GM21576 (cell line): ENCODE data around the gene SLC52A3.

Experiments
- ATAC-seq: cut with Tn5 transposase; IDR thresholded peaks from one replicate; pipeline ENCODE4 v1.9.1; 2021; ENCODE audit warnings: mild to moderate bottlenecking, moderate library complexity; ENCODE audit not compliant: unreplicated experiment

Gene SLC52A3

DNA sequence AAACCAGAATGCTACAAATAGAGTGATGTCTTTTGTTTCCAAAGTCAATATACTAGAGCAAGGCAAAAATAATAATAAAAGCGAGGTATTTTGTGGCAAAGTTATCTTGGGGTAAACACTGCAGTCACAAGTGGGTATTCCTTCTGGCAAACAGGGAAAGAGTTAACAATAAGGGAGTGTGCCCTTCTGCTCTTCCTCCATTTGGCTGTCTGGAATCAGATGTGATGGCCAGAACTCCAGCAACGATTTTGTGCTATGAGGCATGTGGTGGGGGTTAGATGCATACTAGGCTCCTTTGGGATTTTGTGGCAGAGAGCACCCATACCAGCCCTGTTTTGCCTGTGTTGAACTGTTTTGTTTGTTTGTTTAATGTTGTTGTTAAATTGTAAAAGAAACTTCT lies 2.4 kb upstream of the SLC52A3 start:
- no peak for ATAC-seq

GRCh38 chr20:766906-767305 lies 1.4 kb downstream of the SLC52A3 start:
- no peak for ATAC-seq

- no peak for ATAC-seq
Measured at GRCh38 chr20:764255-764654, 4.0 kb downstream of the SLC52A3 start.

DNA sequence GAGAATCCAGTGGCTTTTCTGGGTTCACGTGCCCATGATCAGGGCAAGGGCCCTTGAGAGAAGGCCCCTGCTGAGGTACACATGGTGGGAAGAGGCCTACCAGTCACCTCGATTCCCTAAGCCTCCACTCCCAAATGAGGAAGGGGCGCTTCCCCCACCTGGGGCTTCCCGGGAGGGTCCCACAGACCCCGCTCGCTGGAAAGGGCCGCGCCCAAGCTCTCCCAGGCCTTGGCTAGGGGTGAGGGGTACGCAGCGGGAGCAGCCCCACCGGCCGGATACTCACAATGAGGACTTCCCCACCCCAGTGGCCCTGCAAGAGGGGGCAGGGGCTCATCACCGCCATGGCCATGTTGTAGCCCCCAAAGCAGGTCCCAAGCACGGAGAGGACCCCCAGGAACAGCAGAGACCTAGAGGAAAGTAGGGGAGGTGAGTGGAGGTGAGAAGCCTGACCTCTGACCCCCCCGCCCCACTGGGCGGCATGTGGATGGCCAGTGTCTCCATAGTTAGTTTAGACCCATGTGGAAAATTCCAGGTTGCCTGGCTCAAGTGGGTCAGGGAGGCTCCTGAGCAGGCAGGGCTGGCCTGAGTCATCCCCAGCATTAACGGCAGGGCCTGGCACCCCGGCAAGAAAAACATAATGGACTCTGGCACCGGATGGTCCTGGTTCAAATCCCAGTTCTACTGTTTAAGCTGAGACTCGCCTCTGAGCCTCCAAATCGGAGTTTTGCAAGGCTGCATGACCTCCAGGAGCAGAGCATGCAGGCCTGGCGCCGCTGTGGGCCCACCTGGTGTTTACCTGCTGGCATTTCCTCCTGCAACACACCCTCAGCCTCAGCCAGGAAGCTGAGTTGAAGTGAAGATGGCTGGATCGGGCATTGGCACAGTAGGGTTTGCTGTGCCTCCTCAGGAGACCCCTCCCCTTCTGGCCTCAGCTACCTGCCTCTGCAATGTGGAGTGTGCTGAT lies 6.6 kb downstream of the SLC52A3 start:
- no peak for ATAC-seq

DNA sequence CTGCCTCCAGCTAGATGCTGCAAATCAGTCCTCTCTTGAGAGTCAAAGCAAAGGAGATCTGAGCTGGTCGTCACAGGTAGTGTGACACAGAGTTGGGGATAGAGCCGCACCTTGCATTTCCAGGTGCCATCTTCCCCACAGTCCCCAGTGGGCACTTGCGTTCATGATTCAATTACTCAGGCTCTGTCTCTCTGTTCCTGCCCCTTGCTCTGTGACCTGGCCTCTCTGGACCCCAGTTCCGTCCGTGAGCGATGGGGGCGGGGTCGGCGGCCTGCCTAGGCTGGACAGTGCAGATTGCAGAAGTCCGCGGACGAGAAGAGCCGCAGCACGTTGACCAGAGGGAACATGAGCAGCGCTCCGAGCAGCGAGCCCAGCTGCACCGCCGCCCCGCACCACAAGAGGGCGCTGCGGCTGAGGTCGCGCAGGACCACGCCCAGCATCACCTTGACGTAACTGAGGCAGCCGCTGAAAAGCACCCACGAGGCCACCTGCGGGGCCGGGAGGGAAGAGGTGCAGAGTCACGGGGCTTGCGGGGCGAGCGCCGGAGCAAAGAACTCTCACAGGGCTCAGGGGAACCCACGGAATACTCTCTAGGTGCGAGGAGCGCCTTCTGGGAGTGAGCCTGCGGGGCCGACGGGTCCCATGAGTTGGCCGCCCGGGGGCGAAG lies 7.4 kb downstream of the SLC52A3 start:
- ATAC-seq: no peak

- no peak for ATAC-seq
Measured at GRCh38 chr20:757506-757905, 10.8 kb downstream of the SLC52A3 start.

GRCh38 chr20:755941-756340 lies 12.4 kb downstream of the SLC52A3 start:
- no peak for ATAC-seq

DNA sequence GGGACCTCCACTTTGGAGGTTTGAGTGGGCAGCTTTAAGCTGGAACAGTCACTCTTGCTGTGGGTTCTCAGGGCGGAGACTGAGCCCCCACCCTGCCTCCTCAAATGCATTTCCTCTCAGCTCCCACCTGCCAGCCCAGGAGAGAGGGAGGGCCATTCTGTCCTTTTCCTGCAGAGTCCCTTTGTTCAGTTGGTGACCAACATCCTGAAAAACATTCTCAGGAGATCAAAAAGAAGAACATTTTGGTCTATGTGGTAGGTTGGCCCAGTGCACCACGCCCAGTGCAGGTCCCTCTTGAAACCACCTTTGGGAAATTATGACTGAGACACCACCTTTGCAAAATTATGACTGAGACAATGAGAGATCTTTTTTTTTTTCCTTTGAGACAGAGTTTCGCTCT lies 13.4 kb downstream of the SLC52A3 start:
- no peak for ATAC-seq

DNA sequence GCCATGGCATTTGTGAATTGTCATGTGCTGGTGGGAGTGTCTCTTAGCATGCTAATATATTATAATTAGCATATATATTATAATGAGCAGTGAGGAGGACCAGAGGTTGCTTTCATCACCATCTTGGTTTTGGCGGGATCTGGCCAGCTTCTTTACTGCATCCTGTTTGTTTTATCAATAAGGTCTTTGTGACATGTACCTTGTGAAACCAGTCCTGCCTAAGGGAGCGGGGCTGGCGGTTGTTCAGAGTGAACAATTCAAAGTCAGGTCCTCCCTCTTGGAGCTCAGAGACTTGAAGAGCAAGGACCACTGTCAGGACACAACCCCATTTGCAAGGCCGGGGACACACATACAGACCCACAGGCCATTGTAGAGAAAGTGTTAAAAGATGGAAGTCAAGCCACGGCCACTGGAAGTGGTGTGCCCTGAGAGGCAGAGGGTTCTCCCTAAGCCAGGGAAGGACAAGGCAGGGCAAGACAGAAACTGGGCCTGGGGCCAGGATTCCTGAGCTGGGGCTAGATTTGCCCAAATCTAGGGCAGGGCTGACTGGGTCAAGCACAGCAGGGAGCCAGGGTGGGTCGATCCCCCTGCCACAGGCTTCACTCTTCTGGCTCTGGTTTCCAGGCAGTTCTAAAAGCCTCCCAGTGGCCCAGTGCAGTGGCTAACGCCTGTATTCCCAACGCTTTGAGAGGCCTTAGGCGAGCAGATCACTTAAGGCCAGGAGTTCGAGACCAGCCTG lies 14.2 kb downstream of the SLC52A3 start:
- ATAC-seq: no peak

GRCh38 chr20:753136-753535 lies 15.2 kb downstream of the SLC52A3 start:
- ATAC-seq: no peak

DNA sequence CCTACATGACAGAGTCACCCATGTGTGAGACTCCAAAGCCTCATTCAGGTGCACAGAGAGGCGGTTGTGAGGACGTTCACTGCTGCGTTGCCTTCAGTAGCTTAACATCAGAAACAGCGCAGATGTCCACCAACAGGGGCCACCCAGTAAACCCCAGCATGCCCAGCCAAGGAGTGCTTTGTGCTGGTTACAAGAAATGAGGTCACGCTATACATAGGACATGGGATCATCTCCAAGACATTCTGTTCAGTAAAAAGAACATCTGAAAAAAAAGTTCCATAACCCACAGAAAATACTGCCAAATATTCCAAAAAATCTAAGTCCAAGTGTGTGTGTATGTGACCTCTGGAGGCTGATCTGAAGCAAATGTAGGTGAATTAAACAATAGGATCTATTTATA lies 16.0 kb downstream of the SLC52A3 start:
- ATAC-seq: no peak

DNA sequence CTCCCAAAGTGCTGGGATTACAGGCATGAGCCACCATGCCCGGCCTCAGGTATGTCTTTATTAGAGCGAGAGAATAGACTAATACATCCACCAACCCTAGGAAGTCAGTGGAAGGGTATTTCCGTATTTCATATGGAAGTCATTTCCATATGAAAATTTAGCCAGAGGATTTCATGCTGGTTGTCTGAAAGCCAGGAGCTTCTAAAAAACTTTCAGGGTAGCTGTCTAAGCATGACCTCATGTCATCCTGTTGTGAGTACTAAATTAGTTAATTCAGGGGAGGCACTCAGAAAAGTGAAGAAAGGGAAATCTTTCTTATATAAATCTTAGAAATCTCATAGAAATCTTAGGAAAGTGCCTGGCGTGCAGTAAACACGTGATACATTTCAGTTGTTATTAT lies 16.5 kb downstream of the SLC52A3 start:
- ATAC-seq: no peak

DNA sequence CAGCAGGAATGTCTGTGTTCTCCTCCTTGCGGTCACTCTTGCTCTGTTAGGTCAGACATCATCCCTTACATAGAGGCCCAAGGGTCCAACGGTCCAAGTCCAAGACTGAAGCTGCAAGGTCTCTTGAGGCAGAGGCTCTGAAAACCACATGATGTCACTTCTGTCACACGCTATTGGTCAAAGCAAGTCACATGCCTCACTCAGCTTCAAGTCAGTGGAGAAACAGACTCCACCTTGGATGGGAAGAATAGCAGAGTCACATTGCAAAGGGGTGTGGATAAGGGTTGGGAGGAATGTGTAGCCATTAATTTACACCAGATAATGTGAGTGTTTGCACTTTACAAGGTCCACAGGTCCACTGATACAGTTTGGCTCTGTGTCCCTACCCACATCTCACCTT lies 17.5 kb downstream of the SLC52A3 start:
- ATAC-seq: no peak

DNA sequence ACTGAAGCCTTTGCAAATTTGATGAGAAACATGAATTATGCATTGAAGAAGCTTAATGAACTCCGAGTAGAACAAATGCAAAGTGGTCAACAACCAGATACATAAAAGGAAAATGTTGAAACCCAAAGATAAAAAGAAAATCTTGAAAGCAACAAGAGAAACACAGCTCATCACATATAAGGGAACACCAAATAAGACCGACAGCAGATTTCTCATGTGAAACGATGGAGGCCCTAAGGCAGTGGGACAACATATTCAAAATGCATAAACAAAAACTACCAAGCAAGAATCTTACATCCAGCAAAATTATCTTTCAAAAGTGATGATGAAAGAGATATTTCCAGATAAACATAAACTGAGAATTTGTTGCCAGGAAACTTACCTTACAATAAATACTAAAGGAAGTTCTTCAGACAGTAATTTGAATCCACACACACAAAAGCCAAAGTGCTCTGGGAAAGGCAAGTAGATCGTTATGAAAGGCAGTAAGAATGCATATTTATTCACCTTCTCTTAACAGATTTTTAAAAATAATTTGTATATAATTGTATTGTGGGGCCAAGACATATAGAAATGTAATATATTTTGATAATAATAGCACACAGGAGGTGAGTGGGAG lies 22.5 kb downstream of the SLC52A3 start:
- ATAC-seq: no peak

- ATAC-seq: no peak
Measured at GRCh38 chr20:742156-742555, 26.1 kb downstream of the SLC52A3 start.

DNA sequence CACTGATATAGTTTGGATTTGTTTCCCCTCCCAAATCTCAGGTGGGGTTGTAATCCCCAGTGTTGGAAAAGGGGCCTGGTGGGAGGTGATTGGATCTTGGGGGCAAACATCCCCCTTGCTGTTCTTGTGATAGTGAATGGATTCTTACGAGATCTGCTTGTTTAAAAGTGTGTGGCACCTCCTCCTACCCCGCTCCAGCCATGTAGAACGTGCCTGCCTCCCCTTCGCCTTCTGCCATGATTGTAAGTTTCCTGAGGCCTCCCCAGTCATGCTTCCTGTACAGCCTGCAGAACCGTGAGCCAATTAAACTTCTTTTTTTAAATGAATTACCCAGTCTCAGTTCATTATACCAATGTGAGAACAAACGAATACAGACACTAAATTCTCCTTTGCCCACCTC lies 26.7 kb downstream of the SLC52A3 start:
- no peak for ATAC-seq

GRCh38 chr20:740162-740561 lies 28.1 kb downstream of the SLC52A3 start:
- no peak for ATAC-seq

DNA sequence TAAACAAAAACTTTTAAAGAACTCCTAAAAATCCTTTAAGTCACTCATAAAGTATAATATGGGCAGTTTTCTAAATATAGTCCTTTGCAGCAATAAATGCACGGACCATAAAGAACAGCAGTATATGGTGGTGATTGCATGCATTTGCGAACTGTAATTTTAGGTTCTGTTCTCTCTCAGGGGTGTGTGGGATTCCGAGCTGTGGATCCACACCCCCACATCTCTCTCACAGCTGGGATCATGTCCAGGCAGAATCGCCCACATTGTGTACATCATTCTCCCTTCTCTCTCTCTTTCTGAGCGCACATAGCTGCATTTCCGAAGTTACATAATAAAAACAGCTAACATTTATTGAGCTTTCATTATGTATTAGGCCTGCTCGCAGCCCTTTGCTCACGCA lies 28.6 kb downstream of the SLC52A3 start:
- ATAC-seq: no peak

GRCh38 chr20:733861-734260 lies 34.4 kb downstream of the SLC52A3 start:
- ATAC-seq: no peak

DNA sequence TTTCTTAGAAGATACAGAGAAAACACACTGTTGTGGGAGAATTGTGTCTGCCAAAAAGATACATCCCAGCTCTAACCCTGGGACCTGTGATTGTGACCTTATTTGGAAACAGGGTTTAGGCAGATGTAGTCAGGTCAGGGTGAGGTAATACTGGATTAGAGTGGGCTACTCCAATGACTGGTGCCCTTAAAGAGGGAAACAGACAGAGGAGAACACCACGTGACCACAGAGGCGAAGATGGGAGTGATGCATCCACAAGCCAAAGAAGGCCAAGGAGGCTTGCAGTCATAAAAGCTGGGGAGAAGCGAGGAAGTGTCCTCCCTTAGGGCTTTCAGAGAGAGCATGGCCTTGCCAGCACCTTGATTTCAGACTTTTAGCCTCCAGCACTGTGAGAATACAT lies 35.6 kb downstream of the SLC52A3 start:
- ATAC-seq: no peak

GRCh38 chr20:731891-732560 lies 36.3 kb downstream of the SLC52A3 start:
- ATAC-seq: no peak
